HG03439 (cell line): Measurements from ENCODE around the gene RGP1.
A peak's percentile ranks its signal among the peaks of the same experiment; 100 is the strongest.

Source experiments
- ATAC-seq: cut with Tn5 transposase; IDR thresholded peaks from one replicate; pipeline ENCODE4 v1.9.1; 2021; ENCODE audit warnings: mild to moderate bottlenecking, moderate library complexity; ENCODE audit not compliant: unreplicated experiment

RGP1 gene

GRCh38 chr9:35748858-35749514 lies at the start of gene RGP1, which contains the start of gene GBA2:
Gene RGP1 (plus strand): TSS chr9:35749287. CDS start chr9:35749756, 469 bp downstream.
Gene GBA2 (minus strand): TSS chr9:35749228. CDS start chr9:35748704, 524 bp downstream.
- peak; percentile 67 for ATAC-seq

GRCh38 chr9:35700031-35700430 lies 49.1 kb upstream of the RGP1 start:
- ATAC-seq = no peak

GRCh38 chr9:35700942-35701341 lies 48.1 kb upstream of the RGP1 start:
- ATAC-seq = no peak

- ATAC-seq = no peak
Observed at GRCh38 chr9:35702696-35703095, 46.4 kb upstream of the RGP1 start.

GRCh38 chr9:35703906-35704672 lies 45.0 kb upstream of the RGP1 start:
- no peak for ATAC-seq

- no peak for ATAC-seq
Observed at GRCh38 chr9:35705372-35705771, 43.7 kb upstream of the RGP1 start.

- no peak for ATAC-seq
Observed at GRCh38 chr9:35705836-35706430, 43.2 kb upstream of the RGP1 start.

GRCh38 chr9:35706951-35707350 lies 42.1 kb upstream of the RGP1 start:
- no peak for ATAC-seq

- no peak for ATAC-seq
Observed at GRCh38 chr9:35708146-35708545, 40.9 kb upstream of the RGP1 start.

GRCh38 chr9:35710818-35711500 lies 38.1 kb upstream of the RGP1 start:
- no peak for ATAC-seq

- no peak for ATAC-seq
Observed at GRCh38 chr9:35711501-35712428, 37.3 kb upstream of the RGP1 start.

GRCh38 chr9:35712762-35713400 lies 36.2 kb upstream of the RGP1 start:
- ATAC-seq = no peak

GRCh38 chr9:35713578-35713977 lies 35.5 kb upstream of the RGP1 start:
- no peak for ATAC-seq

- no peak for ATAC-seq
Observed at GRCh38 chr9:35714123-35714522, 35.0 kb upstream of the RGP1 start.

- ATAC-seq = no peak
Observed at GRCh38 chr9:35714579-35715252, 34.4 kb upstream of the RGP1 start.

- no peak for ATAC-seq
Observed at GRCh38 chr9:35716230-35716629, 32.9 kb upstream of the RGP1 start.

- ATAC-seq = no peak
Observed at GRCh38 chr9:35717132-35717870, 31.8 kb upstream of the RGP1 start.

GRCh38 chr9:35718721-35719511 lies 30.2 kb upstream of the RGP1 start:
- no peak for ATAC-seq
